Naive thymus-derived CD8-positive, alpha-beta T cell (primary cell): Measurements from ENCODE around the gene NKAIN4. TPM values are rescaled to one million over a fixed set of nuclear protein-coding genes. Genes with fewer than 3 reads are reported as not detected.
A peak's percentile ranks its signal among the peaks of the same experiment; 100 is the strongest.

Experiments
- ATAC-seq, 2 donors: fragments of 150-1000 bp; cut with Tn5 transposase in 1 of 2; sonication (Bioruptor Pico), chemical (Tn5 transposase) in 1 of 2; 1 replicate in 1 of 2; 2 replicates in 1 of 2; pipeline ENCODE4 v1.10.0; 2021; ENCODE audit warnings: mild to moderate bottlenecking in 2 of 2, moderate library complexity in 2 of 2
- POLR2A ChIA-PET: fragments of 350-600 bp; sonication (Branson Sonifier 250); formaldehyde crosslinking; loops from one replicate; lab custom pipeline; 2021; ENCODE audit warnings: antibody characterized with exemption; lab: Charles Lee
- DNase-seq, 10 donors: peaks; one replicate each; pipeline versions ENCODE4 v3.0.0 to v3.0.0-alpha.2; 2020 to 2022
- H3K27ac Mint-ChIP-seq, 10 donors: one replicate each; pipeline ENCODE4 v1.8.0; 2020 to 2022; ENCODE audit warnings: mild to moderate bottlenecking in 10 of 10, mixed read lengths in 10 of 10, moderate library complexity in 4 of 10, inconsistent platforms in 1 of 10
- H3K27me3 Mint-ChIP-seq, 5 donors: one replicate each; pipeline ENCODE4 v1.8.0; 2021 to 2022; ENCODE audit warnings: mixed read lengths in 5 of 5
- H3K36me3 Mint-ChIP-seq, 3 donors: one replicate each; pipeline ENCODE4 v1.8.0; 2020 to 2022; ENCODE audit warnings: mixed read lengths in 3 of 3, mild to moderate bottlenecking in 2 of 3, inconsistent platforms in 1 of 3
- H3K4me1 Mint-ChIP-seq, 4 donors: one replicate each; pipeline ENCODE4 v1.8.0; 2021 to 2022; ENCODE audit warnings: mixed read lengths in 4 of 4
- H3K4me3 Mint-ChIP-seq, 10 donors: one replicate each; pipeline ENCODE4 v1.8.0; 2020 to 2022; ENCODE audit warnings: mild to moderate bottlenecking in 10 of 10, mixed read lengths in 10 of 10, moderate library complexity in 6 of 10, inconsistent platforms in 1 of 10
- H3K9me3 Mint-ChIP-seq, 9 donors: one replicate each; pipeline ENCODE4 v1.8.0; 2020 to 2022; ENCODE audit warnings: mixed read lengths in 9 of 9, mild to moderate bottlenecking in 3 of 9, inconsistent platforms in 1 of 9, moderate library complexity in 1 of 9
- polyA plus RNA-seq, 3 donors: library from polyadenylated mRNA; unstranded; fragments of 300-500 nt; fragmentation: Illumina TruSeq; gene quantifications; one replicate each; pipeline ENCODE4 v1.2.3, GENCODE V29; 2021
- total RNA-seq, 8 experiments: library from RNA in 2 of 8; stranded (reverse) in 2 of 8; gene quantifications; one replicate each; pipeline ENCODE4 v1.2.3 and lab custom pipeline; 2021 to 2026

The NKAIN4 gene
- total and polyA plus RNA-seq, 5 experiments from 2014 or later = not detected

DNA sequence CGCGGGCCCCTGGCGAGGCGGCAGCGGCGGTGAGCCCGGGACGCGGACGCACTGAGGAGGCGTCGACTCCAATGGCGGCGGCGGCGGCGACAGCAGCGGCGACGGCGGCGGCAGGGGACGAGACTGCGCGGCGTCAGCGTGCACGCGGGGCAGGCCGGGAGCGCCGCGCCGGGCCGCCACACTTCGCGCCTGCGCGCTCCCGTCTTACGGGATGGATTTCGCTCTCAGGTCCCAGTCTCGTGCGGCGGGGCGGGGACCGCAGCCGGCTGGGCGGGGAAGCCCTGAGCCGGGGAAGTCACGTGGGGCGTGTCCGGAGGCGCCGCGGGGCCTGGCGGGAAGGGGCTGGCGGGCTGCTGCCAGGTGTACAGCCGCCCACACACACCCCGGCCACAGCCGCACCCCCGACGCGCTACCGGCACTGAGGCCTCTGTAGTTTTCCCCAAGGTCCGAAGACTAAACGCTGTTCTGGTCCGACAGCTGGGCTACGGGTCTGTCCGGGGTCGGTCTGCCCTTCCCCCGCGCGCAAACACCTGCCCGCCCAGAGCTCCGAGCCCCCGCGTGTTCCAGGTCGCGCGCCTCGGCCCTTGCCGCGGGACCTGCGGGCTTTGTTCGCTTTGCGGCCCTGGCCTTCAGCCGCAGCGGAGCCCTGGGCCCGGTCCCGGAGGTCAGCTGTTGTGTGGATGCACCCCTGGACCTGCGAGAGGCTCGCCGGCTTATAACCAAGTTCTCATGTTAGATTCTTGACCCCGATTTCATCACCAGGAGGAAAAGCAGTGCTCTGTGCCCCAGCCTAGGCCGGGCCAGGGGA is 38.0 kb downstream of the NKAIN4 start, which contains the start of gene YTHDF1:
YTHDF1 (minus strand) TSS at position 91 of the 808 bp plus-strand sequence. CDS start 239 bp downstream, outside the sequence.
- H3K4me1 Mint-ChIP-seq = peaks cover 30 to 46% (median 45%) of the 10 kb centered on the region in 4 donors
- H3K9me3 Mint-ChIP-seq = no peaks in the 10 kb centered on the region
- peaks cover 5 to 35% (median 5%) of the 10 kb centered on the region in 3 donors for H3K36me3 Mint-ChIP-seq
- peak within 1 kb of the TSS; percentile 87 to 95 (median 94) for H3K27ac Mint-ChIP-seq
- peak within 1 kb of the TSS; percentile 85 to 95 (median 91) for H3K4me3 Mint-ChIP-seq
- POLR2A ChIA-PET = interaction anchor here (1.3 to 1.5 kb wide), 3 partner anchors 69 to 115 kb away, joined by 3 to 4 read pairs (median 3); no protein-coding TSS in a partner anchor
- ATAC-seq (peak; percentile 94 to 95), DNase-seq (peak; percentile 89 to 96 (median 93))
- peaks cover 0 to 3% (median 0%) of the 10 kb centered on the region in 5 donors for H3K27me3 Mint-ChIP-seq

DNA sequence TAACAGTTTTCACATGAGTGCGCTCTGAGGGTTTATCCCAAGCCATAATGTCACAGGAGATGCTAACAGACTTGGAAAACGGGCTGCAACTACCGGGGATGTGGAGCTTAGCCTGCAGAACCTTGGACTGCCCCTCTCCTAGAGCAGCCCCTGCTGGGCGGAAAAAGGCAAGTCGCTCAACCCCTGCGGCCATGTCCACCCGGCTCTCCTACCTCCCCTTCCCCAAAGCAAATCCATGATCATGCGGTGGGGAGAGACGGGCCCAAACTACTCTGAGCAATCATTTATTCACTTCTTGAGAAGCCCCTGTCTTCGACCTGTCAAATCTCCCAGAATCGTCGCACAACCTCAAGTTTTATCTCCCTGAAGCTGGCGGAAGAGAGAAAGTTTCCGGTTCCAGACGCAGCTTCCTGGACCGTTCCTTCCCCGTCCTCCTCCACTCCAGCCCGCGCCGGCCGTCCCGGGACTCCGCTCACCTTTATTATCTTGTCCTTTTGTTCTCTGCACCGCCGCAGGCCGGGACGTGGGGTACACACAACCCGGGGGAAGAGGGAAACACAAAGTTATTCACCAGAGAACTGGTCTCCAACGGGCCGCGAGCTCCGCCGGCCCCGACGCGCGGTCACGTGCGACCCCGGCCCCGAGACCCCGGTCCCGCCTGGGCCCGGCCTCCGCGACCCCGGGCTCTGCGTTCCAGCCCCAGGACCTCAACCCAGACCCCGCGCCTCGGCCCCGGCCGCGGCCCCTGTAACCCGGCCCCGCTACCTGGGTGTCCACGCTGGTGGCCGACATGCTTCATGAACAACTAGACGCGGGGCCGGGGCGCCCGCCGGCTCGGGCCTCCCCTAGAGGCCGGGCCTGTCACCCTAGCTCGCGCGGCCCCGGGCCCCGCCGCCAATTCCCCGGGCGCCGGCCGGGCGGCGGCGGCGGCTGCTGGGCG is 38.9 kb downstream of the NKAIN4 start:
- peaks cover 35 to 55% (median 53%) of the 10 kb centered on the region in 4 donors for H3K4me1 Mint-ChIP-seq

DNA sequence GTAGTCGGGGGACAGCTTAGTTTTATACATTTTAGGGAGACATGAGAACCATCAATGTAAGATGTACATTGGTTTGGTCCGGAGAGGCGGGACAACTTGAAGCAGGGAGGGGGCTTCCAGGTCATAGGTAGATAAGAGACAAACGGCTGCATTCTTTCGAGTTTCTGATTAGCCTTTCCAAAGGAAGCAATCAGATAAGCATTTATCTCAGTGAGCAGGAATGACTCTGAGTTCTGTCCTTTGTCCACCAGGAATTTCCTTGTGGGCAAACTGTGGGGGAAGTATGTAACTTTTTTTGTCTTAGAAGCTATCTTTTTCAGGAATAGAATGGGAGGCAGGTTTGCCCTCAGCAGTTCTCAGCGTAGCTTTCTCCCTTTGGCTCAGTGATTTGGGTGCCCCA is 39.7 kb downstream of the NKAIN4 start:
- DNase-seq = no peak
- Mint-ChIP-seq H3K36me3 (peaks cover 5 to 52% (median 5%) of the 10 kb centered on the region in 3 donors), H3K4me3 (peak overlapping the region; percentile 85 to 95 (median 91)), H3K9me3 (no peaks in the 10 kb centered on the region), H3K4me1 (peaks cover 35 to 62% (median 60%) of the 10 kb centered on the region in 4 donors), H3K27ac (peak overlapping the region; percentile 49 to 95 (median 88)), H3K27me3 (no peaks in the 10 kb centered on the region)
- ATAC-seq = no peak
- POLR2A ChIA-PET = interaction anchor here (1.4 kb wide), 2 partner anchors 11 to 113 kb away, joined by 4 read pairs; no protein-coding TSS in a partner anchor

More for the DNA sequence above, 38.9 kb downstream of the NKAIN4 start:
- peaks cover 5 to 44% (median 5%) of the 10 kb centered on the region in 3 donors for H3K36me3 Mint-ChIP-seq
- peaks cover 0 to 2% (median 0%) of the 10 kb centered on the region in 5 donors for H3K27me3 Mint-ChIP-seq
- peak overlapping the region; percentile 85 to 95 (median 91) for H3K4me3 Mint-ChIP-seq
- peak overlapping the region; percentile 81 to 95 (median 91) for H3K27ac Mint-ChIP-seq
- DNase-seq (peak in 2 of 10 donors; percentile 5 to 28), ATAC-seq (no peak)
- POLR2A ChIA-PET = interaction anchor here (1.3 to 1.4 kb wide), 3 partner anchors 12 to 114 kb away, joined by 3 to 4 read pairs (median 4); no protein-coding TSS in a partner anchor
- no peaks in the 10 kb centered on the region for H3K9me3 Mint-ChIP-seq

DNA sequence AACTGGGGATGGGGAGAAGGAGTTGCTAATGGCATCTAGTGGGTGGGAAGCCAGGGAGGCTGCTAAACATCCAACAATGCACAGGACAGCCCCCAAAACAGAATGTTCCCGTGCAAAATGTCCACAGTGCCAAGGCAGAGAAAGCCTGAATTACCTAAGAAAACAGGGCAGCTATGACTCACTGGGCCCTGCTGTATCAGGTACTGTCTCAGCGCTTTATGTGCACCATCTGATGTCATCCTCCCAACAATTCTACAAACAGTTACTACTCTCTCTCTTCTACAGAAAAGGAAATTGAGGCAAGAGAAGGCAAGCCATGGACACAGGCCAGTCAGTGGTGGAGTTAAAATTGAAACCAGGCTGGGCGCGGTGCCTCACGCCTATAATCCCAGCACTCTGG is 41.5 kb downstream of the NKAIN4 start:
- Mint-ChIP-seq H3K27ac (peak overlapping the region in 2 of 10 donors; percentile 12 to 63), H3K9me3 (no peaks in the 10 kb centered on the region), H3K4me3 (peak overlapping the region in 8 of 10 donors; percentile 19 to 88 (median 46)), H3K27me3 (no peaks in the 10 kb centered on the region), H3K4me1 (peaks cover 40 to 73% (median 71%) of the 10 kb centered on the region in 4 donors), H3K36me3 (peaks cover 5 to 67% (median 8%) of the 10 kb centered on the region in 3 donors)
- ATAC-seq (no peak), DNase-seq (no peak)
- POLR2A ChIA-PET = no interaction called here

DNA sequence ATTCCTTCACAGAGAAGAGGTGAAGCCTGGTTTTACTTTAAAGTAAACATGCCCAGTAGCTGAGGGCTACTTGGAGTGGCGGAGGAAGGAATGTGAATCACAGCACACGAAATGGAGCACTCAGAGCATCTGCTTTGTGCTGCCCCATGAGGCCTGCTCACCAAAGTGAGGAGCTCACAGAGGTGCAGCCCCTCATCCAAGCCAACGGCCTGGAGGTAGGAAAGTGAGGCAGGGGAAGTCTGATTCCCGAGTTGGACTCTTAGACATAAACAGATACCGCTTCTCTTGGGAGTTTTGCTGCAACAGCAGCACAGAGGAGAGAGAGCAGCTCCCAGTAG is 41.9 kb downstream of the NKAIN4 start:
- peak overlapping the region in 8 of 10 donors; percentile 22 to 74 (median 50) for H3K4me3 Mint-ChIP-seq
- H3K36me3 Mint-ChIP-seq = peaks cover 5 to 71% (median 9%) of the 10 kb centered on the region in 3 donors
- H3K9me3 Mint-ChIP-seq = no peaks in the 10 kb centered on the region
- peak overlapping the region in 4 of 10 donors; percentile 63 to 78 (median 74) for H3K27ac Mint-ChIP-seq
- POLR2A ChIA-PET = no interaction called here
- no peaks in the 10 kb centered on the region for H3K27me3 Mint-ChIP-seq
- ATAC-seq = no peak
- DNase-seq = no peak
- peaks cover 42 to 75% (median 72%) of the 10 kb centered on the region in 4 donors for H3K4me1 Mint-ChIP-seq

DNA sequence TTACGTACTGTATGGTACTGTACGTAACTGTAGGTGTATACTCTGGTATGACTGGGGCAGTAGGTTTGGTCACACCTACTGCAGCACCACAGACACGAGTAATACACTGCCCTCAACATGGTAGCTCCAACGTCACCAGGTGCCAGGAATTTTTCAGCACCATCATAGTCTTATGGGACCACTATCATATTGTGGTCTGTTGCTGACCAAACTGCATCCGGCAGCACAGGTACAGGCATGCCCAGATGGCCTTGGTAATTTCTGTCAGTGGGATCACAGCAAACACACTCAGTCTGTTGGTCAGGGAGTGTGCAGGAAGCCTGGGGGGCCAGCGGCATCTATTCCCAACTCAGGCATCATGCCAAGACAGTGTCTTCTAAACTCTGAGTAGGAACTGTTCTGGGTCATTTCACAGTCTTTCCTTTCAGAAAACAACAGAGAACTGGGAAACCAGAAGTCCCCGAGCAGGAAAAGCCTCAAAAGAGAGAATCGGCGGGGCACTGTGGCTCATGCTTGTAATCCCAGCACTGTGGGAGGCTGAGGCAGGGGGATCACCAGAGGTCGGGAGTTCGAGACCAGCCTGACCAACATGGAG is 44.2 kb downstream of the NKAIN4 start:
- ATAC-seq (no peak), DNase-seq (no peak)
- Mint-ChIP-seq H3K4me1 (peaks cover 41 to 85% (median 70%) of the 10 kb centered on the region in 4 donors), H3K27ac (peak overlapping the region in 3 of 10 donors; percentile 45 to 73 (median 62)), H3K27me3 (no peaks in the 10 kb centered on the region), H3K36me3 (peaks cover 5 to 91% (median 9%) of the 10 kb centered on the region in 3 donors), H3K4me3 (no peak overlapping the region), H3K9me3 (no peaks in the 10 kb centered on the region)
- POLR2A ChIA-PET = no interaction called here

DNA sequence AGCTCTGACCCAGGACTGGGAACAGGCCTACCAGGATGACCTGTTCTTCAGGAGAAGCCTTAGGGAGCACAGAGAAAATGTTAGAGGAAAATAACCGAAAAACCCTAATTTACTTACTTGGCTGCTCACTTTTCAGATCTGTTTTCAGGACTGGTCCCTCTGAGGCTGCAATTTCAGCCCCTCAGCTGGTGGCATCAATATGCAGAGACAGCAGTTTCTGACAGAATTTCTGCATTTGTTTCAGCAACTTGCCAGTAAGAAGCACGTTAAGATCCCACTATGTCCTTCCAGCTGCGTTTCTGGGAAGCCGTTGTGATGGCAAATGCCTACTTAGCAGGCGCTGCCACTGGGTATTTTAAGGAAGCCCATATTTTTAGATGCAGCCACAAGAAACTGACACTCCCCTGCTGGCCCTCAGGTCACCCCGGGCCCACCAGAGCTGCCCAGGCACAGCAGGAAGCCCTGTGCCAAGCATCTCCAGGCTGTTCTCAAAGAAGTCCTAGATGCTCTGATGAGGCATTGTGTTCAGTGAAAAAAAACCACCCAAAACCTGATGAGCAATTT is 45.8 kb downstream of the NKAIN4 start:
- DNase-seq (no peak), ATAC-seq (no peak)
- Mint-ChIP-seq H3K9me3 (no peaks in the 10 kb centered on the region), H3K27ac (peak overlapping the region in 3 of 10 donors; percentile 48 to 50 (median 48)), H3K27me3 (no peaks in the 10 kb centered on the region), H3K4me3 (no peak overlapping the region), H3K36me3 (peaks cover 0 to 98% (median 7%) of the 10 kb centered on the region in 3 donors), H3K4me1 (peaks cover 30 to 77% (median 53%) of the 10 kb centered on the region in 4 donors)
- POLR2A ChIA-PET = no interaction called here

DNA sequence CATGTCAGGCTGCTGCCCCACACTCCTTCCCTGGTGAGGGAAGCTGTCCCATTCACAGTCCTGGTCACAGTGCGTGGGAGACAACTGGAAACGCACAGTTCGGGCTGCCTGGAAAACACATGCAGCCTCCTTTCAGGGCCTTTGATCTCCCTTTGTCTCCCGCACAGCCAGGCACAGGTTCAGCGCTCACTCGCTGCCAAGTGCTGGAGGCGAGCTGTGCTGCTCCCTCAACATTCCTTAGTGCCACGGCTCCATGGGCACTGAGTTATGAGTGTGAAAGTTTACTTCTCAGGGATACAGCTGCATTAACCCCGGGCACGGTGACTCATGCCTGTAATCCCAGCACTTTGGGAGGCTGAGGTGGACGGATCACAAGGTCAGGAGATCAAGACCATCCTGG is 47.4 kb downstream of the NKAIN4 start:
- no peak for DNase-seq
- no peaks in the 10 kb centered on the region for H3K27me3 Mint-ChIP-seq
- peaks cover 21 to 69% (median 40%) of the 10 kb centered on the region in 4 donors for H3K4me1 Mint-ChIP-seq
- H3K4me3 Mint-ChIP-seq = no peak overlapping the region
- peaks cover 0 to 97% (median 4%) of the 10 kb centered on the region in 3 donors for H3K36me3 Mint-ChIP-seq
- POLR2A ChIA-PET = no interaction called here
- no peak for ATAC-seq
- H3K27ac Mint-ChIP-seq = no peak overlapping the region
- H3K9me3 Mint-ChIP-seq = no peaks in the 10 kb centered on the region

DNA sequence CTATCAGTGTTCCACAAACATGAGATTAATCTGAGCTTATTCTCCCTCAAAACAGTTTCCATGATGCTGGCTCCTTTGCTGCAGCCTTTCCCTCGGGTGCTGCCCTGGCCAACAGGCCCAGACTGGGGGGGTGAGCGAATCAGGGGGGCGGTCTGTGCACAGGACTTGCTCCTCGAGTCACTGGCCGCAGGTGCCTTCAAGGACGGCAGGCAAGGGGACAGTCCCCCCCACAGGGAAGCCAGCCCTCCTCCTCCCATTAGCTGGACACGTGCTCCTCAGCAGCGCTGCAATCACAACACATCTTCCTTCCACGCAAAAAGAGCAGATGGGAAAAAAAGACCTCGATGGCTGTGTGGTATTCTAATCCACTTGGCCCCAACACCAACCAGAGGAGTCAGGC is 48.4 kb downstream of the NKAIN4 start:
- Mint-ChIP-seq H3K4me1 (peaks cover 24 to 67% (median 39%) of the 10 kb centered on the region in 4 donors), H3K27me3 (no peaks in the 10 kb centered on the region), H3K27ac (peak overlapping the region in 2 of 10 donors; percentile 48 to 51), H3K9me3 (no peaks in the 10 kb centered on the region), H3K36me3 (peaks cover 0 to 97% (median 4%) of the 10 kb centered on the region in 3 donors), H3K4me3 (no peak overlapping the region)
- DNase-seq (no peak), ATAC-seq (no peak)
- POLR2A ChIA-PET = no interaction called here

DNA sequence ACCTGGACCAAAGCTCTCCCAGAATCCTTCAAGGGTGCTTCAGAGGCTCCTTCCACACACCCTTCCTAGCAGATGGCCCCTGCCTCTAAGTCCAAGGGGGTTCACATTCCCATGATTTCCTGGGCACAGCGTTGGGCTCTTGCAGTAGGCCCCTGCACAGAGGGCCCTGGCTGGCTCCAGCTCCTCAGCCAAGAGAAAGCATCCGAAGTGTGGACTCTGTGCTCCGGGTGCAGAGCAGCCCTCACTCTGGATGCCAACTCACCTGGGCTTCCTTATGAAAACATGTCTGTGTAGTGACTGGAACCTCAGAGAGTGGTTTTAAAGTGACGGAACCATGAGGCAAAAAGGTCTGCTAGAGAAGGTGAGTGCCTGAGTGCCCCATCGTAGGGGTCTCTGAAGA is 49.9 kb downstream of the NKAIN4 start:
- Mint-ChIP-seq H3K36me3 (peaks cover 0 to 96% (median 4%) of the 10 kb centered on the region in 3 donors), H3K4me3 (no peak overlapping the region), H3K27me3 (no peaks in the 10 kb centered on the region), H3K9me3 (no peaks in the 10 kb centered on the region), H3K27ac (peak overlapping the region in 1 of 10 donors; percentile 15), H3K4me1 (peaks cover 19 to 66% (median 31%) of the 10 kb centered on the region in 4 donors)
- no peak for ATAC-seq
- POLR2A ChIA-PET = interaction anchor here (2.2 kb wide), 1 partner anchor 10 kb away, joined by 4 read pairs; no protein-coding TSS in a partner anchor
- no peak for DNase-seq

DNA sequence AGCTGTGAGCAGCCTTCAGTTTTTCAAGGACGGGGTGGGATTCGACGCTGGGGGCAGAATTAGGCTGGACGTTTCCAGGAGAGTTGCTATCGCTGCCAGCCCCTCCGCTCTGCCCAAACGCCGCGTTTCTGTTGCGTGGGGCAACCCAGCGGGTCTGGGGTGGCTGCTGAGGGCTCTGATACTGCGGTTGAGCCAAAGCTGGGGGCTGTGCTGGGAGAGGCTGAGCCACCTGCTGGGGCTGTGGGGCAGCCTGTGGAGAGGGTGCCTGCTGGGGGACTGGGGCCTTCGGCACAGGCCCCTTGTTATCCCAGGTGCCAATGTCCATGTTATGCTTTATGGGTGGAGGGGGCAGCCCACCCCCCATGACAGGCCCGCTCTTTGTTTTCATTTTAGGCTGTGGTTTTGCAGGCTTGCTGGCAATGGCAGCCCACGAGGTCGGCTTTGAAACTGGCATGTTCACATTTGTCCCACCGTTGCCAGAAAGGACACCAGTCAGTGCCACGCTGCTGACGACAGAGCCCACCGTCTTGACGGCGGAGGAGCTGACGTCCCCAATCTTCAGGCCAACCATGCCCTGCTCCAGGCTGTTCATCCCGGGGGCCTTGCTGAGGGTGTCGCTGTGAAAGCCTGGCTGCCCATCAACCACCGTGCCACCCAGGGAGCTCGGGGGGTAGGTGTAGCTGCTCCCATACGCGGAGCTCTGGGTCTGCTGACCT is 51.3 kb downstream of the NKAIN4 start:
- Mint-ChIP-seq H3K27me3 (no peaks in the 10 kb centered on the region), H3K36me3 (peaks cover 0 to 97% (median 3%) of the 10 kb centered on the region in 3 donors), H3K4me3 (no peak overlapping the region)

More for the DNA sequence above, 51.3 kb downstream of the NKAIN4 start:
- no peak for ATAC-seq
- H3K27ac Mint-ChIP-seq = no peak overlapping the region
- peaks cover 22 to 69% (median 30%) of the 10 kb centered on the region in 4 donors for H3K4me1 Mint-ChIP-seq
- no peak for DNase-seq
- POLR2A ChIA-PET = interaction anchor here (2.2 kb wide), 1 partner anchor 11 kb away, joined by 4 read pairs; no protein-coding TSS in a partner anchor
- H3K9me3 Mint-ChIP-seq = no peaks in the 10 kb centered on the region
